Neural cell (in vitro differentiated cells): ENCODE measurements around the gene ANKRD35. TPM values are rescaled to one million over a fixed set of nuclear protein-coding genes. Genes with fewer than 3 reads are reported as not detected.

Source experiments
- H2AFZ ChIP-seq: fragments of 200-600, 300-800 bp; sonication (generic), shearing (Covaris generic); 2 replicates; pipeline ENCODE4 v1.6.0; 2014; ENCODE audit warnings: low read depth, mild to moderate bottlenecking, antibody characterized with exemption, low read length, moderate library complexity
- H3F3A ChIP-seq: fragments of 200-600 bp; shearing (Covaris generic); 2 replicates; pipeline ENCODE4 v1.6.1; 2016; ENCODE audit warnings: mild to moderate bottlenecking, moderate library complexity, mixed read lengths, antibody characterized with exemption, low read length; ENCODE audit not compliant: insufficient read depth, poor library complexity, severe bottlenecking
- H3K27ac ChIP-seq: fragments of 200-600, 300-800 bp; sonication (generic), shearing (Covaris generic); 2 replicates; pipeline ENCODE4 v1.5.1; 2014; ENCODE audit warnings: mild to moderate bottlenecking, low read length, moderate library complexity
- H3K27me3 ChIP-seq: fragments of 300-800, 200-600 bp; sonication (generic), shearing (Covaris generic); 2 replicates; pipeline ENCODE4 v1.6.0; 2014; ENCODE audit warnings: mild to moderate bottlenecking, low read depth, low read length, moderate library complexity; ENCODE audit not compliant: insufficient read depth
- H3K36me3 ChIP-seq: fragments of 300-800, 200-600 bp; sonication (generic), shearing (Covaris generic); 2 replicates; pipeline ENCODE4 v1.5.1; 2014; ENCODE audit warnings: mild to moderate bottlenecking, antibody characterized with exemption, low read length, moderate library complexity; ENCODE audit not compliant: insufficient read depth
- H3K4me2 ChIP-seq: fragments of 300-800, 200-600 bp; sonication (generic), shearing (Covaris generic); 2 replicates; pipeline ENCODE4 v1.6.0; 2014; ENCODE audit warnings: mild to moderate bottlenecking, low read length
- H3K4me3 ChIP-seq: fragments of 300-800, 200-600 bp; sonication (generic), shearing (Covaris generic); 2 replicates; pipeline ENCODE4 v1.5.1; 2014; ENCODE audit warnings: mild to moderate bottlenecking, low read length, moderate library complexity
- H3K79me2 ChIP-seq: fragments of 200-600 bp; shearing (Covaris generic); replicated peaks from 2 replicates; pipeline ENCODE4 v1.6.0; 2014; ENCODE audit warnings: mild to moderate bottlenecking, low read length, moderate library complexity; ENCODE audit not compliant: insufficient read depth
- H3K9ac ChIP-seq: fragments of 300-800, 200-600 bp; sonication (generic), shearing (Covaris generic); 2 replicates; pipeline ENCODE4 v1.6.1; 2016; ENCODE audit warnings: mild to moderate bottlenecking, low read length, mixed read lengths
- H3K9me2 ChIP-seq: fragments of 200-600 bp; shearing (Covaris generic); 2 replicates; pipeline ENCODE4 v1.6.1; 2016; ENCODE audit warnings: mild to moderate bottlenecking, low read length, mixed read lengths; ENCODE audit not compliant: insufficient read depth
- H3K9me3 ChIP-seq: fragments of 200-600, 300-800 bp; sonication (generic), shearing (Covaris generic); 2 replicates; pipeline ENCODE4 v1.6.1; 2016; ENCODE audit warnings: mild to moderate bottlenecking, mixed run types, low read length, moderate library complexity, mixed read lengths
- H4K20me1 ChIP-seq: fragments of 200-600 bp; shearing (Covaris generic); 2 replicates; pipeline ENCODE4 v1.6.1; 2016; ENCODE audit warnings: mild to moderate bottlenecking, mixed run types; ENCODE audit not compliant: insufficient read depth
- CTCF ChIP-seq: fragments of 450-650 bp; IDR thresholded peaks from 2 replicates; pipeline ENCODE4 v1.5.1; 2014; ENCODE audit warnings: antibody characterized with exemption, mild to moderate bottlenecking, moderate library complexity; ENCODE audit not compliant: poor library complexity, severe bottlenecking
- EP300 ChIP-seq: fragments of 450-650 bp; conservative IDR thresholded peaks from 2 replicates; pipeline ENCODE4 v1.6.1; 2014; ENCODE audit warnings: antibody characterized with exemption, mild to moderate bottlenecking, moderate library complexity; ENCODE audit not compliant: poor library complexity, severe bottlenecking
- EZH2 ChIP-seq: fragments of 200-600, 300-800 bp; shearing (Covaris generic), sonication (generic); IDR thresholded peaks from 2 replicates; pipeline ENCODE4 v1.6.1; 2014; ENCODE audit warnings: antibody characterized with exemption, low read length, borderline replicate concordance, mild to moderate bottlenecking; ENCODE audit not compliant: insufficient read depth, poor library complexity, severe bottlenecking
- MXI1 ChIP-seq: fragments of 450-650 bp; conservative IDR thresholded peaks from 2 replicates; pipeline ENCODE4 v1.6.1; 2014; ENCODE audit warnings: antibody characterized with exemption, mild to moderate bottlenecking; ENCODE audit not compliant: poor library complexity, severe bottlenecking
- POLR2AphosphoS5 ChIP-seq: IDR thresholded peaks from 2 replicates; pipeline ENCODE4 v1.6.1; 2012
- RAD21 ChIP-seq: fragments of 450-650 bp; conservative IDR thresholded peaks from 2 replicates; pipeline ENCODE4 v1.6.1; 2014; ENCODE audit warnings: antibody characterized with exemption, mild to moderate bottlenecking, moderate library complexity
- REST ChIP-seq: IDR thresholded peaks from 2 replicates; pipeline ENCODE4 v1.6.1; 2012; ENCODE audit warnings: borderline replicate concordance
- SMC3 ChIP-seq: fragments of 450-650 bp; conservative IDR thresholded peaks from 2 replicates; pipeline ENCODE4 v1.6.1; 2014; ENCODE audit warnings: antibody characterized with exemption, mild to moderate bottlenecking, moderate library complexity; ENCODE audit not compliant: poor library complexity
- TAF1 ChIP-seq: IDR thresholded peaks from 2 replicates; pipeline ENCODE4 v1.6.1; 2012; ENCODE audit warnings: low read depth
- polyA plus RNA-seq: library from polyadenylated mRNA; depleted of rRNA; stranded (reverse); fragments of >200 nt; gene quantifications from 2 replicates; pipeline ENCODE4 v1.2.3, GENCODE V29; 2014

Gene ANKRD35
- polyA plus RNA-seq, 1 donor from 2014 or later, result not detected

DNA sequence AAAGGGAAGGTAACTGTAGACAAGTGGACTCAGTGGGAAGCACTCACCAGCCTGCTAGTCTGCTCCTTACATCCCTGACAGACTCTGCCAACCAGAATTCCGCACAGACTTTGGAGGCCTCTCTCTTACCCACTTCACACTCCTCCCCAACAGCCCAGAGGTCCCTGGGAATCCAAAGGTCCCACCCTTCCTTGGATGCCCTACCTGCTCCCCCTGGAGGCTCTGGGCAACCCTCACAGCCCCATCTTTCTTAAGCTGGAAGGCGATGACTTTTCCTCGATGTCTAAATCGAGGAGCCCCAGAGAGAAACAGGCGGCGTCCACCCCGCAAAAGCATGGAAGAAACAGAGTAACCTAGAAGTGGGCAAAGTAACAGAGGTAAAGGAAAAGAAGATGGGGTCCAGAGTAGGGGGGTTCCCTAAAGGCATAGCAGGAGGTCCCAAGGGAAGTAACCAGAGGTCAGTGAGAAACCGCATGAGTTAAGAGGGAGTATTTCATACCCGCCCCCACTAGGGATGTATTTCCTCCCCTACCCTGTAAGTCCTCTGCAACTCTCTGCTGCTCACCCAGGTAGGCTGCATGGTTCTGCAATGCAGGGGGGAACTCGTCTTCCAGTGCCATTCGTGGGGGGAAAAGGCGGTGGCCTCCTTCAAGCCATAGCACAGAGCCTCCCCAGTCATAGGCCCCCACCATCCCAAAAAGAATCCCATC is 15.8 kb upstream of the ANKRD35 start:
- no peaks in the 10 kb centered on the region for H3K9me2 ChIP-seq
- H3K27ac ChIP-seq, result no peak overlapping the region
- no peaks in the 10 kb centered on the region for H4K20me1 ChIP-seq
- no peaks in the 10 kb centered on the region for H3F3A ChIP-seq
- TF ChIP-seq RAD21 (no peak), REST (no peak), TAF1 (no peak), CTCF (no peak), SMC3 (no peak), MXI1 (no peak), EP300 (no peak), POLR2AphosphoS5 (no peak), EZH2 (no peak)
- no peak overlapping the region for H3K9ac ChIP-seq
- H2AFZ ChIP-seq, result no peak overlapping the region
- no peaks in the 10 kb centered on the region for H3K79me2 ChIP-seq
- no peaks in the 10 kb centered on the region for H3K27me3 ChIP-seq
- no peak overlapping the region for H3K4me3 ChIP-seq
- H3K4me2 ChIP-seq, result no peak overlapping the region
- no peaks in the 10 kb centered on the region for H3K36me3 ChIP-seq
- H3K9me3 ChIP-seq, result no peaks in the 10 kb centered on the region

GRCh38 chr1:145898756-145899155 is 13.1 kb upstream of the ANKRD35 start:
- TF ChIP-seq SMC3 (no peak), REST (no peak), EZH2 (no peak)
- no peak overlapping the region for H3K27ac ChIP-seq
- H2AFZ ChIP-seq, result no peak overlapping the region

More at GRCh38 chr1:145898756-145899155, 13.1 kb upstream of the ANKRD35 start:
- Histone ChIP-seq H3K4me3 (no peak overlapping the region), H3K4me2 (no peak overlapping the region), H3F3A (no peaks in the 10 kb centered on the region), H3K79me2 (no peaks in the 10 kb centered on the region), H3K9me2 (no peaks in the 10 kb centered on the region), H3K9me3 (no peaks in the 10 kb centered on the region), H4K20me1 (no peaks in the 10 kb centered on the region), H3K9ac (no peak overlapping the region), H3K27me3 (no peaks in the 10 kb centered on the region), H3K36me3 (no peaks in the 10 kb centered on the region)
